GM19025 (cell line): Measurements from ENCODE around the gene SAMD4B.
A peak's percentile ranks its signal among the peaks of the same experiment; 100 is the strongest.
"Not testable (repeated sequence)": the region's sequence is repeated elsewhere in the genome, so short reads cannot be mapped to it uniquely, and the experiment has no call there.

Experiments used
- ATAC-seq: cut with Tn5 transposase; IDR thresholded peaks from one replicate; pipeline ENCODE4 v1.9.1; 2021; ENCODE audit warnings: mild to moderate bottlenecking, low read depth, moderate library complexity; ENCODE audit not compliant: unreplicated experiment

SAMD4B gene

DNA sequence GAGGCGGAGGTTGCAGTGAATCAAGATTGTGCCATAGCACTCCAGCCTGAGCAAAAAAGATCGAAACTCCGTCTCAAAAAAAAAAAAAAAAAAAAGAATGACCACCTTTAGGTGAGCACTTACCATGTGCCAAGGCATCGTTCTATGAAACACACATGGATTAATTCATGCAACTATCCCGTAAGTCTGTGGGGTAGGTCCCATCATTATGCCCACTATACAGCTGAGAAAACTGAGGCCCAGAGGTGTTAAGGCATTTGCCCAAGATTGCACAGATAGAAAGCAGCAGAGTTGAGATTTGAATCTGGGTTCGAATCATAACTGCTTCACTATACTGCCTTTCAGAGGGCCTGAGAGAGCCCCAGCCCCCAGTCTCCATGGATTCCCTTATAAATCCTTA lies 8.7 kb upstream of the SAMD4B start:
- no peak for ATAC-seq

GRCh38 chr19:39334444-39334976 lies 7.7 kb upstream of the SAMD4B start:
- ATAC-seq, result no peak

- ATAC-seq, result no peak
Measured at GRCh38 chr19:39335168-39335548, 7.1 kb upstream of the SAMD4B start.

DNA sequence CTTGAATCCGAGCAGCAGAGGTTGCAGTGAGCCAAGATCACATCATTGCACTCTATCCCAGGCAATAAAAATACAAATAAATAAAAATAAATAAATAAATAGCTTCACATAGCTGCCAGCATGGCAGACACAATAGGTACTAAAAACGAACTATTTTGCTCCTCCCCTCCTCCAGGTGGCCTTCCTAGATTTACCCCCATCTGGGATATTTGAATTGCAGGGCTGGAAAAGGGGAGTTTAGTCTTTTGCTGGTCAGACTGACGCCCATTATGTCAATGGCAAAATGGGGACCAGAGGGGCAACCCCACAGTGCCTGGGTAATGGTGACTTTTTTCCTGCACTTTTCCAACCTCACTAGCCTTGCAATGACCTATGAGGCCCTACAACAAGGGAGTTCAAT lies 5.7 kb upstream of the SAMD4B start:
- no peak for ATAC-seq

GRCh38 chr19:39339674-39340073 lies 2.5 kb upstream of the SAMD4B start:
- no peak for ATAC-seq

DNA sequence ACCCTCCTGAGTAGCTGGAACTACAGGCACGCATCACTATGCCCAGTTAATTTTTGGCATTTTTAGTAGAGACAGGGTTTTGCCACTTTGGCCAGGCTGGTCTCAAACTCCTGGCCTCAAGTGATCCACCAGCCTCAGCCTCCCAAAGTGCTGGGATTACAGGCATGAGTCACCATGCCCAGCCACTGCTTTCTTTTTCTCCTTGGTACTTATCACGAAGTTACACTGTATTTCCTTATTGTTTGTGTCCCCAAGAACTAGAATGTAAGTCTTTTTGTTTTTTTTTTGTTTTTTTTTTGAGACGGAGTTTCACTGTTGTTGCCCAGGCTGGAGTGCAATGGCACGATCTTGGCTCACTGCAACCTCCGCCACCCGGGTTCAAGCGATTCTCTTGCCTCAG lies 2.1 kb upstream of the SAMD4B start:
- not testable (repeated sequence) for ATAC-seq

DNA sequence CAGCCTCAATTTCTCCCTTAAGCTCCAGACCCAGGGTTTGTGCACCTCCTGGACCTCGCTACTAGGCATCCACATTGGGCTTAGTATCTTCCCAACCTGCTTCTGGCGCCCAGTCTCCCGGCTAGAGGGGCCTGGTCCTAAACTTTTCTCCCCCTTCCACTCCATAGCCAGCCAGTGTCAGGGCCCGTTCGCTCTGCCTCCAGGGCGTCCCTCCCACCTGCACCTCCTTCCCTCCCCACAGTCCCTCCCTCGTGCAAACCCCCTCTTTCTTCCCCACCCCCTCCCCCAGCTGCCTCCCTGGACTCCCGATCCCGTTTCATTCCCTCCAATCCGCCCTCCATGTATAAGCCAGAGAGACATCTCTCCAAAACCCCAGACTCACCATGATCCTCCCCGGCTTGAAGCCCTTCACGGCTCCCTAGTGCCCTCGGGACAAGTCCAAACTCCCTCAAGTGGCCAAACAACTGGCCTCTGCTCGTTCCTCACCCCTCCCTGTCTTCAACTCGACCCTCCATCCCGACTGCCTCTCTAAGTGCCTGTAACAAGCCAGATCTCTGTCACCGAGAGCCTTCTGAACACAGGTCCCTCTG lies 997 bp upstream of the SAMD4B start:
- no peak for ATAC-seq

GRCh38 chr19:39342647-39343305 lies 555 bp downstream of the SAMD4B start:
- no peak for ATAC-seq

DNA sequence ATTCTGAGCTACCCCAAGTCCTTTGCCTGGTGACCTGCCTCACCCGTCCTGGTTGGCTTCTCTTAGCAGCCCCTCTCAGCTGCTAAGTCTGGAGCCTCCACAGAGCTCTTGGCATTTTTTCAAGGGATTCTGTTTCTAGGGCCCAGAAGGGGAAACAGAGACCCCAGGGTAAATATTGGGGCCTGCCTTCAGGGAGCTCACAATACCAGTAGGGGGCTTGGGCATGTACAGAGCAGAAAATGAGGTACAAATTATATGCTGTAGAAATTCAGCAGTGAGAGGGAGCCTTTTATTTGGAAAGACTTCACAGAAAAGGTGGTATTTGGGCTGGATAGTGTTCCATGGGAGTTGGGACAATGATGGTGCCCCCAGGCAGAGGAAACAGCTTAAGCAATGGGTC lies 3.7 kb downstream of the SAMD4B start:
- ATAC-seq, result no peak

DNA sequence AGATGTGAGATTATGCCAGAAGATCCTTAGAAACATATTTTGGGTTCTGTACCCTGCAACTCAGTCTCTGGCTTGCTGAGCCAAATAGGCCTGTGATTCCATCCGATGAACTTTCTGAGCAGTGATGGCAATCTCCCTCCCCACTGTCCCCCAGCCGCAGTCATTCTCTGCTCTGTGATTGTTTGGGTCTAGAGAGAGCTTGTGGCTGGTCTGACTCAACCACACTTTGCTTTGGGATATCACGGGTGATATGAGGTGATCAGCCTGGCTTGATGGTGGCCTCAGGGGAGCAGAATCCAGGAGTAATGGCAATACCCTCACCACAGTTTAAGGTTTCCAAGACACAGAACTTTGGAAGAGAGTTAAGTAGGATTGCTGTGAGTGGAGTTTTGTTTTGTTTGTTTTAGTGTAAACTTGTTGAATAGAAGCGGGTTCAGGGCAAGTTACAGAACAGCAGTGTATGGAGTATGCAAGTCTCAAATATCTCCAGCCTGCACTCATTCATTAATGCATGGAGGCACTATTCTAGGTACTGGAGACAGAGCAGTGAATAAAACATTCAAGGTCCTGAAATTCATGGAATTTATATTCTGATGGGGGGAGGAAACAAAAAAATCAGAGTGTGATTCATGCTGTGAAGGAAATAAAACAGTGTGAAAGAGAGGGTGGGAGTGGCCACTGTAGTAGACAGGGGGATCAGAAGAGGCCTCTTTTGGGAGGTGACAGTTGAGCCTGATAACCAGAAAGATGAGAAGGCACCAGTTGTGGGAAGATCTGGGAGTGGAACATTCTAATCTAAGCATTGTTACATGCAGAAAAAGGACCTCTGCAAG lies 5.3 kb downstream of the SAMD4B start:
- ATAC-seq, result no peak

DNA sequence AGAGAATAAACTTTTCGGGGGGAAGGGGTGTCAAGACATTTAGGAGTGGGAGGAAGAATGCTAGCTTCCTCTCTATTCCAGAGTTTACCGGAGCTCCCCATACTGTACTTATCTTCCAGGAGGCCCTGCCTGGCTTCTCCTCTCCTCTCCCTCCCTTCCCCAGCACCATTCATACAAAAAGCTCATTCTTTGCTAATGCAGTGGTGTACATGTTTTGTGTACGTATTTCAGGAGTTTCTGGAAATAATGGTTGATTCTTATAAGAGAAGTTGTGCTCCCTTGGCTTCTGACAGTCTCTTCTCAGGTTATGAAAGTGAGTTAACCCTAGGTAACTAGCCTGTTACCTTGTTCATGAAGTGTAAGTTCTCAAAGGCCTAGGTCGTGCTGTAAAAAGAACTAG lies 7.1 kb downstream of the SAMD4B start:
- ATAC-seq, result no peak

DNA sequence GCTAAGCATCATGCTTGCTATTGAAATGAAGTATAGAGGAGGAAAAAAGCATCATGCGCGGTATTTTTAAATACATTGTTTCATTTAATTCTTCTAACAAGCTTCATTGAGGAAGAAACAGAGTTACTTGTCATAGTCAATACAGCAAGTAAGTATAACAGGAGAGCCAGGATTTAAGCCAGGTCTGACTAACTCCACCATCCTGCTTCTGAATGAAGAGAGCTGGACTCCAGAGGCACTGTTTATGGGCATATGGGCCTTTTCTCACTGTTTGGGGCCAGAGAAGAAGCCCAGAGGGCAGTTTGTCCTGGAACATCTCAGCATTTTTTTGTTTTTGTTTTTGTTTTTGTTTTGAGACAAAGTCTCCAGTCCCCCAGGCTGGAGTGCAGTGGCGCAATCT lies 7.9 kb downstream of the SAMD4B start:
- no peak for ATAC-seq

DNA sequence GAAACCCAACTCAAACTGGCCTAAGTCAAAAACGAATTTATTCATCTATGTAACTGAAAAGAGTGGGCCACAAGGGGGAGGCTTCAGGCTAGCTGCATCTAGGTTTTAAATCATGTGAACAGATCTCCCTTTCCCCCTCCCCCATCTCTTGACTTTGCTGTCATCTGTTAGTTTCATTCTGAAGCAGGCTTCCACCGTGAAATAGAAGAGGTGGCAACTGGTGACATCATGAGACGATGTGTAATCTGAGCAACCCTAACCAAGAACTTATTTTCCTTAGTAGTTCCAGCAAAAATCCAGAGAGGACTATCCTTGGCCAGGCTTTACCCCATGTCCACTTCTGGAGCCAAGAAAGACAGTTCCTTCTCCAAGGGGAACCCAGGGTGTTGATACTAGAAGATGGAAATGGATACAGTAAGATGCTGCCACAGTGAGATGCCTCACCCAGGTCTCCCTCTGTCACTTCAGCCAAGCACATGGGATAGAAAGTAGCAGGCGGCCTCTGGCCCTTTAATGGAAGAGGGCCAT lies 9.4 kb downstream of the SAMD4B start:
- ATAC-seq, result peak; percentile 69

GRCh38 chr19:39352381-39353255 lies 10.4 kb downstream of the SAMD4B start:
- ATAC-seq, result no peak

GRCh38 chr19:39355253-39355652 lies 13.0 kb downstream of the SAMD4B start:
- ATAC-seq, result no peak

DNA sequence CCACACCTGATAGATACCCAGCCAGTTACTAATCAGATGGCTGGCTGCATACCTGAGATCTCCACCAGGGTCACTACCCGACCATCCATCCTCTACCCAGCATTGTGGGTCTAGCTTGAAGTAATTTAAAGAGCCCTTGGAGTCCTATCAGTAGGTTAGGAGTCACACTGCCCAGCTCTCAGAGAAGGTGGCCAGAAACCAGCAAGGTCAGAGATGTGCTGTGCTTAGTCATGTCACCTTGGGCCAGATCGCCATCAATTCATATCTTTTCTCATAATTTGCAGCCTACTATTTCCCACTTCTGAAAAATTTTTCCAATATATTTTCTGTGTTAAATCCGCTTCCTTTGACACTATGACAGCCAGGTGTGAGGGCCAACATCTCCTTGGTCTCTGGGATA lies 13.9 kb downstream of the SAMD4B start:
- ATAC-seq, result no peak

- ATAC-seq, result no peak
Measured at GRCh38 chr19:39356647-39357046, 14.4 kb downstream of the SAMD4B start.

- no peak for ATAC-seq
Measured at GRCh38 chr19:39359026-39359425, 16.8 kb downstream of the SAMD4B start.

DNA sequence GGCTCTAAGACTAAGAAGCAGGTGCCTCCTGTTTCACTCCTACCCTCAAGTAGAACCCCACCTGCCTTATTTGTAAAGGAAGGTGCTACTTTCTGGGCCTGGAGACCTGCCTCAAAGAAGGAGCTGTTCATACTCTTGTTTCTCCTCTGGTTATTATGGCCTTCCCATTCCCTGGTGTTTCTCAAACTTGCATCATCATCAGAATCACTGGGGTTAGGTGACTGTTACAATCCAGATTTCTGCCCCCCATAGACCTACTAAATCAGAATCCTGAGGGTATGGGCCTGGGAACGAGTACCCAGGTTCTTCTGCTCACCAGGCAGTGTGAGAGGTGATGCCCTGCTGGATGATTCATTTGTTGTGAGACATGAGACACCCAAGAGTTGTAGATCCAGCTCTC lies 18.4 kb downstream of the SAMD4B start:
- no peak for ATAC-seq
